ENCODE results near the gene U2AF2. TPM values are rescaled to one million over a fixed set of nuclear protein-coding genes. Genes with fewer than 3 reads are reported as not detected.

U2AF2 gene
- total RNA-seq, 1 donor from 2014 or later: 145 TPM

- H3K27ac ChIP-seq: peak overlapping the region; percentile 85
- no peaks in the 10 kb centered on the region for H3K9me3 ChIP-seq
Measured at GRCh38 chr19:55646889-55647731, 7.7 kb upstream of the U2AF2 start.

GRCh38 chr19:55647732-55648584, 6.9 kb upstream of the U2AF2 start, which contains the start of gene CCDC106:
Gene CCDC106 (plus strand): TSS chr19:55648212. CDS start chr19:55649047, 835 bp downstream.
- DNase-seq (ENCODE audit: extremely low spot score in 2 of 2): no peak
- peaks cover 0 to 11% of the 10 kb centered on the region in 2 donors for H3K36me3 ChIP-seq
- no peaks in the 10 kb centered on the region for H3K27me3 ChIP-seq
- intact Hi-C loops (cut with DNase I): no loop called here
- peak in 1 of 2 donors; percentile 27 for TF ChIP-seq POLR2AphosphoS5 (IDR thresholded peaks at IDR 0.05; ENCODE audit: insufficient read depth in 1 of 2, low read depth in 1 of 2)
- TF ChIP-seq POLR2A (IDR thresholded peaks at IDR 0.05): no peak
- H3K4me1 ChIP-seq: peaks cover 45% of the 10 kb centered on the region
- H3K9me3 ChIP-seq: no peaks in the 10 kb centered on the region
- H3K27ac ChIP-seq: peak within 1 kb of the TSS; percentile 85
- H3K4me3 ChIP-seq: peak within 1 kb of the TSS; percentile 74 to 94

More at GRCh38 chr19:55646889-55647731, 7.7 kb upstream of the U2AF2 start:
- intact Hi-C loops (cut with DNase I): no loop called here
- H3K27me3 ChIP-seq: no peaks in the 10 kb centered on the region
- DNase-seq (ENCODE audit: extremely low spot score in 2 of 2): no peak
- H3K4me3 ChIP-seq: peak overlapping the region; percentile 74 to 94
- H3K36me3 ChIP-seq: peaks cover 0 to 11% of the 10 kb centered on the region in 2 donors
- H3K4me1 ChIP-seq: peaks cover 50% of the 10 kb centered on the region
- no peak for TF ChIP-seq POLR2AphosphoS5 (IDR thresholded peaks at IDR 0.05; ENCODE audit: insufficient read depth in 1 of 2, low read depth in 1 of 2)
- TF ChIP-seq CTCF (IDR thresholded peaks at IDR 0.05): no peak
- TF ChIP-seq POLR2A (IDR thresholded peaks at IDR 0.05): no peak

- intact Hi-C loops (cut with DNase I): no loop called here
Measured at GRCh38 chr19:55648585-55649267, 6.1 kb upstream of the U2AF2 start.

GRCh38 chr19:55649268-55650125, 5.3 kb upstream of the U2AF2 start:
- Histone ChIP-seq H3K4me1 (peaks cover 39% of the 10 kb centered on the region), H3K4me3 (peak overlapping the region; percentile 74 to 94), H3K36me3 (peaks cover 0 to 11% of the 10 kb centered on the region in 2 donors), H3K9me3 (no peaks in the 10 kb centered on the region), H3K27ac (no peak overlapping the region), H3K27me3 (no peaks in the 10 kb centered on the region)
- intact Hi-C loops (cut with DNase I): no loop called here
- no peak for DNase-seq (ENCODE audit: extremely low spot score in 2 of 2)
- TF ChIP-seq CTCF (IDR thresholded peaks at IDR 0.05) (no peak), POLR2A (IDR thresholded peaks at IDR 0.05) (no peak), POLR2AphosphoS5 (IDR thresholded peaks at IDR 0.05; ENCODE audit: insufficient read depth in 1 of 2, low read depth in 1 of 2) (no peak)

More at GRCh38 chr19:55648585-55649267, 6.1 kb upstream of the U2AF2 start:
- no peak for DNase-seq (ENCODE audit: extremely low spot score in 2 of 2)
- Histone ChIP-seq H3K27me3 (no peaks in the 10 kb centered on the region), H3K4me1 (peaks cover 46% of the 10 kb centered on the region), H3K36me3 (peaks cover 0 to 11% of the 10 kb centered on the region in 2 donors), H3K27ac (peak overlapping the region; percentile 85), H3K4me3 (peak overlapping the region; percentile 74 to 94), H3K9me3 (no peaks in the 10 kb centered on the region)
- TF ChIP-seq CTCF (IDR thresholded peaks at IDR 0.05) (no peak), POLR2A (IDR thresholded peaks at IDR 0.05) (no peak), POLR2AphosphoS5 (IDR thresholded peaks at IDR 0.05; ENCODE audit: insufficient read depth in 1 of 2, low read depth in 1 of 2) (peak in 1 of 2 donors; percentile 22)

All from vagina (tissue), 2 donors.